ENCODE results near the gene DACT3.
A peak's percentile ranks its signal among the peaks of the same experiment; 100 is the strongest.
"Not testable (repeated sequence)": the region's sequence is repeated elsewhere in the genome, so short reads cannot be mapped to it uniquely, and the experiment has no call there.

DACT3 gene

DNA sequence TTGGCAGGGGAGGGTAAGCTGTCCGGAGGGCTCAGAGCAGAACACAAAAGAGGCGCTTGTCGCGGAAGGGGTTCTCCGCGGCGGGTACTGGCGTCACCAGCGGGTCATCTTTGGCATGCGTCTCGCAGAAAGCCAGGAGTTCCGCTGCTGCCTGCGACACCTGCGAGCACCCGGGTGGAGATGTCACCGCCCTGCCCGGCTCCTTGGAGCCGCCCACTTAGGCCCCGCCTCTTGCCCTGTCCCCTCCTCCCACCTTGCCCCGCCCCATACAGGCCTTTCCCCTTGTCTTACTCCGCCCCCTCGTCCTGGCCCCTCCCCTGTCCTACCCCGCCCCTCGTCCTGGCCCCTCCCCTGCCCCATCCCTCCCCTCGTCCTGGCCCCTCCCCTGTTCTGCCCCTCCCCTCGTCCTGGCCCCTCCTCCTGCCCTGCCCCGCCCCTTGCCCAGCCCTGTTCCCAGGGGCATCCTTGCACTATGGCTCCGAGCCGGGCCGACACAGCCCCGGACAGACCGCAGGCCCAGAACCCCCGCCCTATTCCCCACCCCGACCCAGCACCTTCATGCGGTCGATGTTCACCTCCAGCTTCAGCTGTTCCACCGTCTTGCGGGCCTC lies 26.8 kb downstream of the DACT3 start:
- DNase-seq (ENCODE audit: low read depth): peak; percentile 89

DNA sequence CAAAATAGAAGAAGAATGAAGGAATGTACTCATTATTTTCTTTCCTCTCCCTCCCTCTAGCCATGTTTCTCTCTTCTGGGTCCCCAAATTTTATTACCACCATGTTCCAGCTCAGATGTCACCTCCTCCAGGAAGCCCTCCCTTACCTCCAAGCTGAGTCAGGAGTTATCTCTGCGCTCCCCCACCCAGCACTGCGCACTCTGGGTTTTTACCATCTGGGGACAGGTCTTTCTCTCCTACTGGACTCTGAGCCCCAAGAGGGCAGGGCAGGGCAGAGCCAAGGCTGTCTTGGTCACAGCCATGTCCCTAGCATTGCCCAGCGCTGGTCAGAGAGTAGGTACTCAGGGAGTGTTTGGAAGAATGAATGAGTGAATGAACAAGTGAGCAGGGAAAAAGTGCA lies 27.9 kb downstream of the DACT3 start:
- DNase-seq (ENCODE audit: low read depth): no peak

DNA sequence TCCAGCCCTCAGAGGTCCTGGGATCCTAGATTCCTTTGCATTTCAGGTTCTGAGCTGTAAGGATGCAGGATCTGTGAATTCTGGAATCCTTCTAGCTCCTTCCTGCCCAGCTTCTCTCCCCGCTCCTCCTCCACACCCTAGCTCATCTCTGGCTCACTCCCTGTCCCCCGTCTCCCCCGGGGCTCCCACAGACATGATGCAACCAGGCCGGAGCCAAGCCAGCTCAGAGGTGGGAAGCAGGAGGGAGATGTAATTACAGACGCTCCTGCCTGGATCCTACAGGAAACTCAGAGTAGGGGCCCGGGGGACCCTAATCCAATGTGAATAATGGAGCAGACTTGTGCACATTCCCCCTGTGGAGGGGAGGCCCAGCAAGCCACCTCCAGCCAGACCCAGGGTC lies 29.5 kb downstream of the DACT3 start:
- DNase-seq (ENCODE audit: low read depth): peak; percentile 84

DNA sequence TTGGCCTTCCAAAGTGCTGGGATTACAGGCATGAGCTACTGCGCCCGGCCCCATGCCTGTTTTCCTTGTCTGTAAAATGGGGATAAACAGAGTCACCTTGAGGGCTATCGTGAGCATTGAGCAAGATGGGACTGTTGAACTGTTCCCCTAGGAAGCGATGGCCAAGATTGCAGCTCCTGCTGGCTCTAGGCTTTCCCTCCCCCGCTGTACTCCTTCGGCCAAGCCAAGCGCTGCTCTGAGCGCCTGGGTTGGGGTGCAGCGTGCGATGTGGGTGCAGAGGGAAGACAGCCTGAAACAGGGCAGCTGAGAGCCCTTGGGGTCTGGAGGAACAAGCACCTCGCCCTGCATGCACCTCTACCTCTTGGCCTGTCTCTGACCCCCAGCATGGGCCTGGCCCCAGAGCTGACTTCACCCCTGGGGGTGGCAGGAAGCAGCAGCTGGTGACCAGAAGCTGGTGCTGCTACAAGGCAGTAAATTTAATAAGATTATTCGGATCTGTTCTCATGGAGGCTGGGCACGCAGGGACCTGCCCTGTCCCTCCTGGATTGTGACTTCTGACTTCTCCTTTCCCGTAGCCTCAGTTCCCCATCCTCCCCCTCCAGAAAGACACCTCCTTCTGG lies 30.3 kb downstream of the DACT3 start:
- DNase-seq (ENCODE audit: low read depth): peak; percentile 34

DNA sequence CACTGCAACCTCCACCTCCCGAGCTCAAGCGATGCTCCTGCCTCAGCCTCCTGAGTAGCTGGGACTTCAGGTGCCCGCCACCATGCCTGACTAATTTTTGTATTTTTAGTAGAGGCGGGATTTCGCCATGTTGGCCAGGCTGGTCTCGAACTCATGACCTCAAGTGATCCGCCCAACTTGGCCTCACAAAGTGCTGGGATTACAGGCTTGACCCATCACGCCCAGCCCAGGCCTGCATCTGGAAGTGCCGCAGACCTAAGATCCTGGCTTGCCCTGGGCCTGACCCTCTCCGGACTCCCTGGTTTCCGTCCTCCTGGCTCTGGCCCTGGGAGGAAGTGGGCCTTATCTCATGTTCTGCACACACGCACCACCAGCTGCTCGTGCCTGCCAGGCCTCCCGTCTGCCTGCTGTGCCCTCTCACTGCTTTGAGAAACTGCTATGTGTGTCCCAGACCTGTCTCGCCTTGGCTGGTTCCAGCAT lies 31.4 kb downstream of the DACT3 start:
- DNase-seq (ENCODE audit: low read depth): no peak

DNA sequence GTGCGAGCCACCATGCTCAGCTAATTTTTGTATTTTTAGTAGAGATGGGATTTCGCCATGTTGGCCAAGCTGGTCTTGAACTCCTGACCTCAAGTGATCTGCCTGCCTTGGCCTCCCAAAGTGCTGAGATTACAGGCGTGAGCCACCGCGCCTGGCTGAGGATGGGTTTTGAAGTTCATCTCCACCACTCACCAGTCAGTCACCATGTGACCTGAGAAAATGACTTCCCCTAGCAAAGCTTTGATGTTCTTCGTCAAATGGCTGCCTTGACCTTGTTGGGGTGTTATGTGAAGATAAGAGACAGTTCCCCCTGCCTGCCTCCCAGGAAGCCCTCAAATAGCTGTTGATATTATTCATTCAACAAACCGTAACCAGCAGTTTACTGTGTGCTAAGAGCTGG lies 32.0 kb downstream of the DACT3 start:
- DNase-seq (ENCODE audit: low read depth): not testable (repeated sequence)

DNA sequence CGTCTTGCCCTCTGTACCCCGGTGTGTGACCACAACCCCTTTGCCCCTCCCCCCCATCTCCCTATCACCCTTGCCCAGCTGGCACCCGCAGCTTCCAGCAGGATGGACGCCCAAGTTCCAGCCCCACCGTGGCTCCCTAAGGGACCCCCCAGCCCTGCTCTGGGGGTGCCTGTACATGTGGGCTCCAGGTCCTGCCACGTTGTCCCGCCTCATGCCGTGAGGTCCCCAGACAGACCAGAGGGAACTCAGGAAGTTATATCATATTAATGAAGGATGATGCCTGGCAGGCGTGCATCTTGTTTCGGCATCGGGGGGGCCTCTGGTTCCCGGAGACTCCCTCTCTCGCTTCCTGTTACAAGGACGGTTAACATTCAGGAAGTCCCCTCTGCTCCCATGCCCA lies 34.5 kb downstream of the DACT3 start:
- no peak for DNase-seq (ENCODE audit: low read depth)

DNA sequence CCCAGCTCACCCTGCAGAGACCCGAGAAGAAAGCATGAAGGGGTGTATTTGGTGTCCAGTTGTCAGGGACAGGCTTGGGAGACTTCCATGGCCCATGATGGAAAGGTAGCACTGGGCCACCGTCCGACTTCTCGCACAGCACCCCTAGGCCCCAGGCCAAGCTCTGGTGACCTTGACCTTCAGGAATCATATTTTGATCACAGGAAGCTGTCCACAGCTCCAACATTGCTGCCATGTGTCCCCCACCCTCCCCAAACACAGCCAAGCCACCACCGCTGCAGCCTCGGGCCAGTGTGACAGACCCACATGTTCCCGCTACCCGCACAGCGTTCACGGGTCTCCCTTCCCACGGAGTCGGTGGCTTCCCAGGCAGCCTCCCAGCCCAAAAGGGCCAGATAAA lies 35.3 kb downstream of the DACT3 start:
- DNase-seq (ENCODE audit: low read depth): no peak

DNA sequence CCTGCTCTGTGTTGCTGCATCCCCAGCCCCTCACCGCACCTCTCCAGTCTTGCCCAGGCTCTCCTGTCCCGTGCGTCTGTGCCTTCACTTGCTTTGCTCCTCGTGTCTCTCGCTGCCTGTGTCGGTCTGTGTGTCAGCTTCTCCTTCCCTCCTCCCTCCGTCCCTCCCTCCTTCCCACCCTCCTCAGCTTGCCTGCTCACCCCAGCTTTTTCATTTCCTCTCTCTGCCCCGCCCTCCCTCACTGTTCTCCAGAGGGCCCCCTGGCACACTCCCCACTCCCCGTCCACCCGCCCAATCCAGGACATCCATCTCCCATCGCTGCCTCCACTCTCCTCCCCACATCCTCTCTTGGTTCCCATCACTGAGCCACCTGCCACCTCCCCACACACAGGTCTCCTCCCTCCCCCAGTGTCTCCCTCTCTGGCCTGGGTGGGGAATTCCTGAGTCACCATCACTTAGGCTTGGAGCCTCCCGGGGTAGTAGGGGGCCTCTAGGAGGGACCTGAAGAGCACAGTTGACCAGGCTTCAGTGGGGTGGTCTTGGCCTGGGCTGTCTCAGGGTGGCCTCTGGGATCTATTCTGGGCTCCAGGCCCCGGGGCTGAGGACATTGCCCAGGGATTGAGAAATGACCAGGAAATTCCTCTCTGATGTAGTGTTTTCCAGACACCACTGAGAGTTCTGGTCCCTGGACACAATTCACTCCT lies 35.9 kb downstream of the DACT3 start, which contains the start of gene PTGIR:
Gene PTGIR (minus strand): TSS at position 132 of the 704 bp plus-strand sequence. CDS start 864 bp downstream, outside the sequence.
- DNase-seq (ENCODE audit: low read depth): peak; percentile 94

DNA sequence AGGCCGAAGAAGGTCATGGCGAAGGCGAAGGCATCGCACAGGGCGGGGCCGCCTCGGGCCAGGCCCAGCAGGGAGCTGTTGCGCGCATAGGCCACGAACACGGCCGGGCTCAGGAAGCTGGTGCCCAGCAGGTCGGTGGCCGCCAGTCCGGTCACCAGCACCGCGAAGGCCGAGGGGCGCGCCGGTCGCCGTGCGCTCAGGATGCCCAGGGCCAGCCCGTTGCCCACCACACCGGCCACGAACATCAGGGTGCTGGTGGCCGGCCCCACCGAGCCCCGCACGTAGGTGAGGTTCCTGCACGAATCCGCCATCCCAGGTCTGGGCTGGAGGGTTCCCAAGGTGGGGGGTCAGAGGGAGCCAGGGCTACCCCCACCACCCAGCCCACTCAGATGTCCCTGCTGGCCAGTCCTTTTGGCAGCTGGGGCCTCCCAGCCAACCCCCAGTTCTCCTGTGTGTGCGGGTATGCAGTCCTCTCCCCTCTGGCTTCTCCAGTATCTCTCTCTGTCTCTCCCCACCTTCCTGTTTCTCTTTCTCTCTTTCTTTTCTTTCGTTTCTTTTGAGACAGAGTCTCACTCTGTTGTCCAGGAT lies 37.0 kb downstream of the DACT3 start:
- DNase-seq (ENCODE audit: low read depth): no peak

DNA sequence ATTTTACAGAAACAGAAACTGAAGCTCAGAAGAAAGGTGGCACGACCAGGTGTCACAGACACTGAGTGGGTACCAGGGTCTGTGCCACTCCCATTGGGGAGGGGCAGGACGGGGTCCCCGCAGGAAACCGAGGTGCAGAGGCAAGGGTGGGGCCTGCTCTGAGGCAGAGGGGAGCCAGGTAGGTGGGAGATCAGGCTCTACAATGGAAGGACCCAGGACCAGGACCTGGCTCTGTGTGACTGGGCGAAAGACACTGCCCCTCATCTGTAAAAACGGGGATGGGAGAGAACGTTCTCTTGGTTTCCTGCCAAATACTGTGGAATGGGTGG lies 38.9 kb downstream of the DACT3 start:
- DNase-seq (ENCODE audit: low read depth): no peak

DNA sequence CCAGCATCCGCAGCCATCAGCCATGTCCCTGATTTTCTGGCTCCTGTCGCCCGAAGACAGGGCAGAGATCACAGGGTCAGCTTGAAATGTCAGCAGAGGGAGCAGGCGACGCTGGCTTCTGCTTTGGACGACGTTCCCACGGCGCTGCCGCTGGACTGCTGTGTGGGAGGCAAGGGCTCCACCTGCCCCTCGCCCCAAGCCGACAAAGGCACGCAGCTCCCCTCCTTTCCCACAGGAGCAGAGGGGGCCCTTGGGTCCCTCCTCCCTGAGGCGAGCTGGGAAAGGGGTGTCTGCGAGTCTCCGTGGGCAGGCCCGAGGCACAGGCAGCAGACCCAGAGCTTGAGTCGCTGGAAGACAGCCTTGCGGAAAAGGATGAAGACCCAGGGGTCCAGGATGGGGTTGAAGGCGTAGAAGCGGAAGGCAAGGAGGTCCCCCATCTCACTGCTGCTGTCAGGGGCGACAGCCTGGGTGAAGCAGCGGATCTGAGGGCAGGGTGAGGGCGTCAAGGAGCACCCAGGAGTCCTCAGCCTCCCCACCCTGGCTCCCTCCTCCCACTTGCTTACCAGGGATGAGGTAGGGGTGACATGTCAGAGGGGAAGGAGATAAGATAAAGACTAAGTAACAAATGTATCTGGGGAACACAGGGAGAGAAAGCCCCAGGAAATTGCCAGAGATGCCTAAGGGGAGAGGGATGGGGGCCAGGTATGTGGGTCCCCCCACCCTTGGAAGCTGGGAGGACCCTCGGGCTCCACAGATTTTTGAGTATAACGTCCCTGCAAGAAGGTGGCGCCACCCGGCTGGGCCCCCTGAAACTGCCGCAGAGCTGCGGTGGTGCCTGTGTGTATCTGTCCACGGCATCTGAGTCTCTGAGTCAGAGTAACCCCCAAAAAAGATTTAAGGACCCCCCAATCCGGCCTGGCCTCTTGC lies 39.5 kb downstream of the DACT3 start:
- no peak for DNase-seq (ENCODE audit: low read depth)

DNA sequence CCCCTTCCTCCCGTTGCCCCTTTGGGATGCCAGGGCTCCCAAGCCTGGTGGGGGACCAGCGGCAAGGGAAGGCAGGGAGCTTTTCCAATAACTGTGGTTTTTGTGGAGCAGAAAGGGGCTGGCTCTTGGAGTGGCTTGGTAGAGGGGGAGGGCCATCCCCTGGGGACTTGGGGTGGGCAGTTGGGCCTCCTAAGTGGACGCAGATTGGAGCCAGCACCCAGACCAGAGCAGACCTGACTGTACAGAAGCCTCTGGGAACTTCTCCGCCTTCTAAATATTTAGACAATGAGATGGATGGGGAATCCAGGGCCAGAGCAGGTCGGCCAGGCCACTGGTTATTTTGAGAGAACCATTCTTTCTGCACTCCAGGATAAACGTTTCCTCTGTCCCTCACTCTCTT lies 40.3 kb downstream of the DACT3 start:
- DNase-seq (ENCODE audit: low read depth): peak; percentile 86

DNA sequence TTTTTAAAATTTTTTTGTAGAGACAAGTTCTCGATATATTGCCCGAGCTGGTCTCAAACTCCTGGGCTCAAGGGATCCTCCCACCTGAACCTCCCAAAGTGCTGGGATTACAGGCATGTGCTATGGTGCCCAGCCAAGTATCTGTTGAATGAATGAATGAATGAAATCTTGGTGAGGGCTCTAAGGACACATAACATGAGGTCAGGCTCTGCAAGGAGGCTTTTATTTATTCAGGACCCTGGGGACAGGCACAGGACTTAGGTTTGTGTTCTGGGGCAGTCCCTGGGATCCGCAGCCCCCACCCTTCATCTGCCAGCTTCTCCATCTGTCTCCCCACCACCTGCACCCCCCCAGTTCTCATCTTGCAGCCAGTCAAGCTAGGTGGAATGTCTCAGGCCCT lies 40.7 kb downstream of the DACT3 start:
- DNase-seq (ENCODE audit: low read depth): no peak

DNA sequence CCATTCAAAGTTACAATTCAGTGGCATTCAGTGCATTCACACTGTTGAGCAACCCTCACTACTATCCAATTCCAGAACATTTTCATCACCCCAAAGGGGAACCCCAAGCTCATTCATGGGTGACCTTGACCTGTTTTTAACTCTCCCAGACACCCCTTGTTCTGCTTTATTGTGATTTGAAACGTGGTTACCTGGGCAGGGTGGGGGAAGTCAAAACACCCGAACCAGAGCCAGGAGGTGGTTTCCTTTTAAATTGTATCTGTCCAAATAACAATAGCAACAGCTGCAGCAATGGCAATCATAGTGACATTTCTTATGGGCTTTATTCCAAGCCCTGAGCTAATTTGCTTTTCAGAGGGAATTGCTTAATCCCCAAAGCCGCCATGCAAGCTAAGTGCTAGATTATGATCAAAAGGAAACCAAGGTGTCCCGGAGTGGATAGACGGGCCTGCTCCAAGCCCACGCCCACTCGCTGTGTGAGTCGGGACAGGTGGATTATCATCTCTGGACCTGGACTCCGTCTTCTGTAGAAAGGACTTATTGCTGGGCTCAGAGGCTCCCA lies 42.2 kb downstream of the DACT3 start:
- no peak for DNase-seq (ENCODE audit: low read depth)

DNA sequence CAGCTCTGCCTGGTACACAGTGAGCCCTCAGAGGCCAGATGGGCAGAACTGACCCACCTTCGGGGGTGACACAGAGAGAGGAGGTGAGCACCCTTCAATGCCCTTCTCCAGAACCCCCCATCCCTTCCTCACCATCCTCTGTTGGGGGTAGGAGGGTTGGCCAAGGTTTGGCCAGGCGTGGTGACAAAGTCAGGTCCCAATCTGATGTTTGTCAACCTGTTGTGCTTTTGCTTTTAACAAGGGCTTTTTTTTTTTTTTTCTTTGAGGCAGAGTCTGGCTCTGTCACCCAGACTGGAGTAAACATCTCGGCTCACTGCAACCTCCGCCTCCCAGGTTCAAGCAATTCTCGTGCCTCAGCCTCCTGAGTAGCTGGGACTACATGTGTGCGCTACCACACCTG lies 43.4 kb downstream of the DACT3 start:
- no peak for DNase-seq (ENCODE audit: low read depth)

DNA sequence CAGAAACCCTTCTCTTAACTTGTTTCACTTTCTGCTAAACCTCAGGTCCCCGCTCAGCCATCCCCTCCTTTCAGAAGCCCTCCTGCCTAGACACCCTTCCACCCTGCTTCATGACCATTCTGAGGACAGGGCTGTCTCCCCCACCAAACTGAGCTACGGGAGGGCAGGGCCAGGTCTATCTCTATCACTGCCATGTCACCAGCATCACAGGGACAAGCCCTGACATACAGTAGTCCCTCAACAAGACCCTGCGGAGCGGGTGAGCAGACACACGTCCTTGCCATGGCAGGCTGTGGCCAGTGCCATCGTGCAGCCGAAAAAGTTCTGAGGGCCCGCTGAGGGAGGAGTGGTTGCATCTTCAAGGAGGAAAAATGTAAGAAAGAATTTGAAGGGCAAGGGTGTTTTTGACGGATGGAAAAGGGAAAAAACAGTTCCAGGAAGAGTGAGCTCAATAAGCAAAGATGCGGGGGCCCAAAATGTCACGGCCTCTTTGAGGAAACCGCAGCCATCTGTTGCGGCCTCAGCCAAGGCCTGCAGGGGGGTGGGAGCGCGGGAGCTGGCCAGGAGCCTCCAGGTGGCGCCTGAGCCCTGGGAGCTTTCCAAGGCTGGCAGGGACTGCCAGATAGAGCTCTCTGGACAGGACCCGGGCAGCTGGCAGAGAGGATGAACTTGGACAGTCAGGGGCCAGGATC lies 44.2 kb downstream of the DACT3 start:
- DNase-seq (ENCODE audit: low read depth): peak; percentile 77

DNA sequence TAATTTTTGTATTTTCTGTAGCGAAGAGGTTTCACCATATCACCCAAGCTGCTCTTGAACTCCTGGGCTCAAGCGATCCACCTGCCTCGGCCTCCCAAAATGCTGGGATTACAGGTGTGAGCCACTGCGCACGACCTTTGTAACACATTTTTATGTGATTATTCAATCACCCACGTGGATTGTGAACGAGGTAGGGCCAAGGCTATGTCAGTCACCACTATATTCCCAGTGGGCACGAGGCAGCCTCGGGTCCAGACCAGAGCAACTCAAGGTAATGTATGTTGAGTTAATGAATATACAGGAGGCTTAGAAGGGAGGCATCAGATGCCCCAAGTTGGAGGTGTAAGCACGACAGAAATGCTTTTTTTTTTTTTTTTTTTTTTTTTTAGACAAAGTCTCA lies 45.0 kb downstream of the DACT3 start:
- no peak for DNase-seq (ENCODE audit: low read depth)

DNA sequence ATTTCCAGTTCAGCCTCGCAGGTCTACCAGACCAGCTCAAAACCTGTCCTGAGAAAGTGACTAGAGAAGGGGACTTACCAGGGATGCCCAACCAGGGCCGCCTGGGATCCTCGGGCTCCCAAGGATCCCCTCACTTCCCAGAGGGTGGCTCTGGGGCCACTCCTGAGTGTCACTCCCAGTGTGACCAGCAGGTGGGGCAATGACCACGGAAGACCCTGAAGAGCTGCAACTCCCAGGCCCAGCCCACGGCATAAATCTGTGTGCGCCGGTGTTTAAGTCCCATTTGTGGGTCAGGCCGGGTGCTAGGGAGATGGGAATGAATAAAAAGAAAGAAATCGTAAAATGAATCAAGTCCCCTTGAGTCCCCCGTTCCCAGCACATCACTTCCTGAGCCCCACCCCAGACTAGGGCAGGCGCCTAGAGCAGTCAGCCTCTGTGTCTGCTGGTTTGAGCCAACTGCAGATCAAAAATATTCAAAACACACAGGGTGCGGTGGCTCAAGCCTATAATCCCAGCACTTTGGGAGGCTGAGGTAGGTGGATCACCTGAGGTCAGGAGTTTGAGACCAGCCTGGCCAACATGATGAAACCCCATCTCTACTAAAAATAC lies 46.8 kb downstream of the DACT3 start:
- DNase-seq (ENCODE audit: low read depth): peak; percentile 81

DNA sequence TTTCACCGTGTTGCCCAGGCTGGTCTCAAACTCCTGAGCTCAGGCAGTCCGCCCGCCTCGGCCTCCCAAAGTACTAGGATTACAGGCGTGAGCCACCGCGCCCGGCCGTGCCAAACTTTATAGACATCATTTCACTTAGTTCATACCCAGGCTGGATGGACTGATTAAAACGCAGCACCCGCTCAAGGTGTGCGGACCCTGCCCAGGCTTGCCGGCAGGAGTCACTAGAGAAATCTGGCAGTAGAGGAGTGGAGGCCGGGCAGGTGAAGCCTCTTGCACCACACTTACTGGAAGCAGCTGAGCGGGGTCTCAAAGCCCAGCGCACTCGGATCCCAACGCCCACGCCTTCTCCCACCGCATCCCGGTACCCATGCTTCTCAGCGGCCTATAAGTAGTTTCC lies 47.5 kb downstream of the DACT3 start:
- DNase-seq (ENCODE audit: low read depth): no peak

DNA sequence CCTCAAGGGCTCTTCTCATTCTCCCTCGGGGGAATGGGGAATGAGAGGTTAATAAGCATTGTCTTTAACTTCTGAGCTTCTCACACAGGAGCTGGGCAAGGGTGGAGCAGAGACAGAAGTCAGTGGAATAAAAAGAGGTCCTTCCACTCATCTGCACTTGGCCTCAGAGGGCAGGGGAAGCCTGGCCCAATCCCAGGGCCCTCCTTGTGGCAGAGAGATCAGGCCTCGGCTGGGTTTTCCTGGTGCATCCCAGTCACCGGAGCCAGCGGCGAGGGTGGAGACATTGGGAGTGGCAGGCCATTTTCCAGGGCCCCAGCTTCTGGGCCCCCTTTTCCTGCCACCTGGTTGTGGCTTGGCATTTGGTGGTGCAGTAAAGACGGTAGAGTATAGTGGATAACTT lies 49.2 kb downstream of the DACT3 start:
- no peak for DNase-seq (ENCODE audit: low read depth)

Measured in EH (cell line).